ENCODE data around the gene DCLK1.

The DCLK1 gene

GRCh38 chr13:35871561-35871960 lies 259.6 kb downstream of the DCLK1 start:
- DNase-seq (ENCODE audit: low spot score) (no peak), FAIRE-seq (no peak)

GRCh38 chr13:35866801-35867200 lies 264.4 kb downstream of the DCLK1 start:
- FAIRE-seq = no peak

GRCh38 chr13:35865341-35866240 lies 265.6 kb downstream of the DCLK1 start:
- DNase-seq (ENCODE audit: low spot score) = no peak
- no peak for FAIRE-seq

More at GRCh38 chr13:35866801-35867200, 264.4 kb downstream of the DCLK1 start:
- no peak for DNase-seq (ENCODE audit: low spot score)

- DNase-seq (ENCODE audit: low spot score) = no peak
- no peak for FAIRE-seq
These were observed 270.5 kb downstream of the DCLK1 start for GRCh38 chr13:35860661-35861060.

- DNase-seq (ENCODE audit: low spot score) = no peak
- no peak for FAIRE-seq
These were observed 271.2 kb downstream of the DCLK1 start for GRCh38 chr13:35859981-35860380.

- DNase-seq (ENCODE audit: low spot score) (no peak), FAIRE-seq (no peak)
These were observed 272.5 kb downstream of the DCLK1 start for GRCh38 chr13:35858665-35859064.

- DNase-seq (ENCODE audit: low spot score) = peak; percentile 20
- FAIRE-seq = no peak
These were observed 273.4 kb downstream of the DCLK1 start for GRCh38 chr13:35857769-35858168.

- FAIRE-seq (no peak), DNase-seq (ENCODE audit: low spot score) (no peak)
These were observed 274.3 kb downstream of the DCLK1 start for GRCh38 chr13:35856721-35857364.

- FAIRE-seq = no peak
These were observed 275.1 kb downstream of the DCLK1 start for GRCh38 chr13:35856084-35856483.

GRCh38 chr13:35855531-35856019 lies 275.6 kb downstream of the DCLK1 start:
- DNase-seq (ENCODE audit: low spot score) (peak; percentile 58), FAIRE-seq (no peak)

More at GRCh38 chr13:35856084-35856483, 275.1 kb downstream of the DCLK1 start:
- DNase-seq (ENCODE audit: low spot score) = no peak

- DNase-seq (ENCODE audit: low spot score) (no peak), FAIRE-seq (no peak)
These were observed 276.9 kb downstream of the DCLK1 start for GRCh38 chr13:35854286-35854685.

- FAIRE-seq = no peak
- DNase-seq (ENCODE audit: low spot score) = no peak
These were observed 279.3 kb downstream of the DCLK1 start for GRCh38 chr13:35851881-35852280.

- FAIRE-seq (no peak), DNase-seq (ENCODE audit: low spot score) (no peak)
These were observed 279.8 kb downstream of the DCLK1 start for GRCh38 chr13:35851356-35851755.

- FAIRE-seq (no peak), DNase-seq (ENCODE audit: low spot score) (no peak)
These were observed 280.6 kb downstream of the DCLK1 start for GRCh38 chr13:35850569-35850968.

- FAIRE-seq (no peak), DNase-seq (ENCODE audit: low spot score) (no peak)
These were observed 281.9 kb downstream of the DCLK1 start for GRCh38 chr13:35849256-35849644.

- DNase-seq (ENCODE audit: low spot score) (no peak), FAIRE-seq (no peak)
These were observed 282.6 kb downstream of the DCLK1 start for GRCh38 chr13:35848336-35849255.

- no peak for DNase-seq (ENCODE audit: low spot score)
- no peak for FAIRE-seq
These were observed 287.9 kb downstream of the DCLK1 start for GRCh38 chr13:35843272-35843671.

- DNase-seq (ENCODE audit: low spot score) (no peak), FAIRE-seq (no peak)
These were observed 290.1 kb downstream of the DCLK1 start for GRCh38 chr13:35841060-35841521.

GRCh38 chr13:35839806-35840205 lies 291.4 kb downstream of the DCLK1 start:
- FAIRE-seq = no peak
- DNase-seq (ENCODE audit: low spot score) = no peak

GRCh38 chr13:35838356-35838755 lies 292.8 kb downstream of the DCLK1 start:
- DNase-seq (ENCODE audit: low spot score) (peak; percentile 37), FAIRE-seq (no peak)

GRCh38 chr13:35836446-35836845 lies 294.7 kb downstream of the DCLK1 start:
- no peak for FAIRE-seq
- no peak for DNase-seq (ENCODE audit: low spot score)
